ENCODE data around the gene ABCD3.
"Not testable (repeated sequence)": the region's sequence is repeated elsewhere in the genome, so short reads cannot be mapped to it uniquely, and the experiment has no call there.

GRCh38 chr1:94428927-94429528, 10.8 kb downstream of the ABCD3 start:
- TF ChIP-seq CTCF (IDR thresholded peaks at IDR 0.05; ENCODE audit: insufficient read depth, low read depth, low read length); EZH2 (IDR thresholded peaks at IDR 0.05; ENCODE audit: insufficient read depth, low read length): not testable (repeated sequence)

All from astrocyte (in vitro differentiated cells and primary cell).